ENCODE results near the gene SF3B5.
"Not testable (repeated sequence)": the region's sequence is repeated elsewhere in the genome, so short reads cannot be mapped to it uniquely, and the experiment has no call there.

Gene SF3B5

GRCh38 chr6:144104898-144105487, 9.6 kb upstream of the SF3B5 start:
- peak; percentile 76 for DNase-seq (ENCODE audit: low spot score)

GRCh38 chr6:144104488-144104887, 9.1 kb upstream of the SF3B5 start:
- DNase-seq (ENCODE audit: low spot score), result no peak

- no peak for DNase-seq (ENCODE audit: low spot score)
Measured at GRCh38 chr6:144103026-144103563, 7.7 kb upstream of the SF3B5 start.

GRCh38 chr6:144098993-144099392, 3.6 kb upstream of the SF3B5 start:
- DNase-seq (ENCODE audit: low spot score), result no peak

- no peak for DNase-seq (ENCODE audit: low spot score)
Measured at GRCh38 chr6:144094731-144095133, 641 bp downstream of the SF3B5 start.

- no peak for DNase-seq (ENCODE audit: low spot score)
Measured at GRCh38 chr6:144093658-144094057, 1.7 kb downstream of the SF3B5 start.

GRCh38 chr6:144093236-144093635, 2.1 kb downstream of the SF3B5 start:
- no peak for DNase-seq (ENCODE audit: low spot score)

- no peak for DNase-seq (ENCODE audit: low spot score)
Measured at GRCh38 chr6:144090384-144090783, 5.0 kb downstream of the SF3B5 start.

GRCh38 chr6:144087789-144088426, 7.5 kb downstream of the SF3B5 start:
- DNase-seq (ENCODE audit: low spot score), result no peak

GRCh38 chr6:144086959-144087358, 8.4 kb downstream of the SF3B5 start:
- DNase-seq (ENCODE audit: low spot score), result no peak

- DNase-seq (ENCODE audit: low spot score), result no peak
Measured at GRCh38 chr6:144083172-144083571, 12.2 kb downstream of the SF3B5 start.

- not testable (repeated sequence) for DNase-seq (ENCODE audit: low spot score)
Measured at GRCh38 chr6:144082412-144082811, 13.0 kb downstream of the SF3B5 start.

GRCh38 chr6:144077871-144078270, 17.5 kb downstream of the SF3B5 start:
- no peak for DNase-seq (ENCODE audit: low spot score)

GRCh38 chr6:144075875-144076274, 19.5 kb downstream of the SF3B5 start:
- DNase-seq (ENCODE audit: low spot score), result no peak

- DNase-seq (ENCODE audit: low spot score), result no peak
Measured at GRCh38 chr6:144075187-144075586, 20.2 kb downstream of the SF3B5 start.

- no peak for DNase-seq (ENCODE audit: low spot score)
Measured at GRCh38 chr6:144073024-144073423, 22.3 kb downstream of the SF3B5 start.

- DNase-seq (ENCODE audit: low spot score), result no peak
Measured at GRCh38 chr6:144069506-144069905, 25.9 kb downstream of the SF3B5 start.

GRCh38 chr6:144068794-144069193, 26.6 kb downstream of the SF3B5 start:
- no peak for DNase-seq (ENCODE audit: low spot score)

- DNase-seq (ENCODE audit: low spot score), result no peak
Measured at GRCh38 chr6:144066741-144067484, 28.5 kb downstream of the SF3B5 start.

GRCh38 chr6:144066255-144066654, 29.1 kb downstream of the SF3B5 start:
- DNase-seq (ENCODE audit: low spot score), result no peak

GRCh38 chr6:144065213-144065660, 30.1 kb downstream of the SF3B5 start:
- DNase-seq (ENCODE audit: low spot score), result no peak

- peak; percentile 29 for DNase-seq (ENCODE audit: low spot score)
Measured at GRCh38 chr6:144064402-144065212, 30.8 kb downstream of the SF3B5 start.

Data from CD4-positive, alpha-beta T cell treated with Interleukin-6 at 100 ng/mL for 8 hours (primary cell).